GM12878 (cell line): ENCODE data around the gene HOXB3. TPM values are rescaled to one million over a fixed set of nuclear protein-coding genes. Genes with fewer than 3 reads are reported as not detected.
A peak's percentile ranks its signal among the peaks of the same experiment; 100 is the strongest.

Experiments used
- ASH2L ChIP-seq: fragments of 300-600, 200-600 bp; sonication (generic); IDR thresholded peaks from 2 replicates; pipeline ENCODE4 v1.6.1; 2017; ENCODE audit warnings: low read depth, mild to moderate bottlenecking, borderline replicate concordance
- ATF3 ChIP-seq: IDR thresholded peaks from 2 replicates; pipeline ENCODE4 v1.6.1; 2011; ENCODE audit warnings: low read depth, mild to moderate bottlenecking, low read length, moderate library complexity, borderline replicate concordance; ENCODE audit errors: extremely low read depth
- CHD1 ChIP-seq: IDR thresholded peaks from 2 replicates; pipeline ENCODE4 v1.6.1; 2012; ENCODE audit warnings: low read depth, low read length, improper control_type of control experiment
- CREM ChIP-seq: IDR thresholded peaks from 2 replicates; pipeline ENCODE4 v1.6.1; 2014; ENCODE audit warnings: antibody characterized with exemption, low read depth
- EP300 ChIP-seq, 2 experiments: fragments of 150-350 bp in 1 of 2; IDR thresholded peaks; 2 replicates each; pipeline ENCODE4 v1.6.1; 2011 to 2012; ENCODE audit warnings: low read depth in 2 of 2, low read length in 2 of 2, borderline replicate concordance in 1 of 2, improper control_type of control experiment in 1 of 2, inconsistent platforms in 1 of 2; ENCODE audit not compliant: control insufficient read depth in 1 of 2
- EZH2 ChIP-seq: IDR thresholded peaks from 2 replicates; pipeline ENCODE4 v1.6.1; 2012; ENCODE audit warnings: low read depth, mild to moderate bottlenecking, control low read depth, inconsistent platforms, low read length, borderline replicate concordance; ENCODE audit not compliant: control insufficient read depth
- FOXM1 ChIP-seq: IDR thresholded peaks from 2 replicates; pipeline ENCODE4 v1.6.1; 2012; ENCODE audit warnings: low read depth, mild to moderate bottlenecking, inconsistent platforms, low read length, moderate library complexity
- HDAC2 ChIP-seq: fragments of 200-600 bp; sonication (generic); IDR thresholded peaks from 2 replicates; pipeline ENCODE4 v1.6.1; 2017
- HDGF ChIP-seq: fragments of 450-650 bp; IDR thresholded peaks from 2 replicates; pipeline ENCODE4 v1.6.1; 2016; ENCODE audit warnings: antibody characterized with exemption
- MAX ChIP-seq: IDR thresholded peaks from 2 replicates; pipeline ENCODE4 v1.6.1; 2012; ENCODE audit warnings: low read depth, low read length, improper control_type of control experiment
- MTA2 ChIP-seq: fragments of 450-650 bp; IDR thresholded peaks from 2 replicates; pipeline ENCODE4 v1.6.1; 2016; ENCODE audit warnings: low read depth, mild to moderate bottlenecking, moderate library complexity
- MXI1 ChIP-seq: fragments of 150-350 bp; IDR thresholded peaks from 2 replicates; pipeline ENCODE4 v1.6.1; 2011; ENCODE audit warnings: low read depth, mild to moderate bottlenecking, inconsistent platforms, low read length, improper control_type of control experiment
- NFYA ChIP-seq: IDR thresholded peaks from 2 replicates; pipeline ENCODE4 v1.6.1; 2011; ENCODE audit warnings: low read depth, mild to moderate bottlenecking, low read length, improper control_type of control experiment, borderline replicate concordance
- PAX5 ChIP-seq: IDR thresholded peaks from 2 replicates; pipeline ENCODE4 v1.6.1; 2011; ENCODE audit warnings: low read depth, low read length, borderline replicate concordance
- PAX8 ChIP-seq: fragments of 450-650 bp; IDR thresholded peaks from 2 replicates; pipeline ENCODE4 v1.6.1; 2017; ENCODE audit warnings: mild to moderate bottlenecking, moderate library complexity
- PBX3 ChIP-seq: IDR thresholded peaks from 2 replicates; pipeline ENCODE4 v1.6.1; 2011; ENCODE audit warnings: mild to moderate bottlenecking, low read depth, low read length, moderate library complexity; ENCODE audit not compliant: insufficient replicate concordance
- POLR2AphosphoS5 ChIP-seq: IDR thresholded peaks from 2 replicates; pipeline ENCODE4 v1.6.1; 2011; ENCODE audit warnings: mild to moderate bottlenecking, low read length, inconsistent platforms
- POU2F2 ChIP-seq: IDR thresholded peaks from 3 replicates; pipeline ENCODE4 v1.6.1; 2011; ENCODE audit warnings: low read depth, mild to moderate bottlenecking, low read length, borderline replicate concordance
- RELA ChIP-seq: fragments of 450-650 bp; IDR thresholded peaks from 2 replicates; pipeline ENCODE4 v1.8.0; 2014; ENCODE audit warnings: borderline replicate concordance; ENCODE audit not compliant: partially characterized antibody
- SUPT20H ChIP-seq: IDR thresholded peaks from 2 replicates; pipeline ENCODE4 v1.6.1; 2011; ENCODE audit warnings: low read depth, mild to moderate bottlenecking, low read length, moderate library complexity, borderline replicate concordance; ENCODE audit not compliant: control insufficient read depth
- TARDBP ChIP-seq: IDR thresholded peaks from 2 replicates; pipeline ENCODE4 v1.6.1; 2016; ENCODE audit warnings: borderline replicate concordance
- TBL1XR1 ChIP-seq: IDR thresholded peaks from 2 replicates; pipeline ENCODE4 v1.6.1; 2012; ENCODE audit warnings: low read depth, low read length, improper control_type of control experiment
- TCF7 ChIP-seq: IDR thresholded peaks from 2 replicates; pipeline ENCODE4 v1.6.1; 2014; ENCODE audit warnings: antibody characterized with exemption, borderline replicate concordance
- WRNIP1 ChIP-seq: IDR thresholded peaks from 2 replicates; pipeline ENCODE4 v1.6.1; 2011; ENCODE audit warnings: low read depth, low read length, improper control_type of control experiment, borderline replicate concordance
- ZBTB33 ChIP-seq: fragments of 450-650 bp; IDR thresholded peaks from 2 replicates; pipeline ENCODE4 v1.6.1; 2017; ENCODE audit warnings: mild to moderate bottlenecking
- ZNF384 ChIP-seq: IDR thresholded peaks from 2 replicates; pipeline ENCODE4 v1.6.1; 2012; ENCODE audit warnings: low read depth, mild to moderate bottlenecking, low read length, improper control_type of control experiment, borderline replicate concordance
- polyA plus RNA-seq, 11 experiments: library from polyadenylated mRNA; depleted of rRNA in 4 of 11; unstranded in 6 of 11; stranded (reverse) in 5 of 11; fragments of >200 nt; fragmentation: Nextera tagmentation in 4 of 11; fragmentation: Illumina TruSeq in 1 of 11; extraction: Ambion mirVana in 4 of 11; extraction: Trizol in 1 of 11; gene quantifications; 1 replicate in 1 of 11; 2 replicates in 10 of 11; pipeline versions ENCODE4 v1.2.1 to v1.2.3, GENCODE V29; 2011 to 2016; ENCODE audit warnings: inconsistent platforms in 2 of 11, missing spikeins in 2 of 11, low read depth in 1 of 11
- total RNA-seq, 4 experiments: library from RNA; depleted of rRNA in 3 of 4; stranded (reverse); fragments of >200 nt in 3 of 4; fragmentation: Illumina TruSeq in 1 of 4; extraction: Trizol in 1 of 4; gene quantifications; 2 replicates each; pipeline versions ENCODE4 v1.2.1 to v1.2.3, GENCODE V29; 2013 to 2021

Gene HOXB3
- total and polyA plus RNA-seq, 10 of the 15 experiments (the other 5 are each of a cell fraction or from before 2014, with no cell fraction given) = 0.19 to 7.7 (median 2.9) TPM

GRCh38 chr17:48561884-48562810, 27.9 kb downstream of the HOXB3 start (continued):
- TF ChIP-seq PAX8 (no peak), PAX5 (no peak), ZBTB33 (no peak), POLR2AphosphoS5 (no peak), MTA2 (peak; percentile 98), MXI1 (no peak), HDAC2 (no peak), CREM (no peak), HDGF (no peak; the same call in 1 of the 2 replicates), EZH2 (no peak), EP300 (IDR thresholded peaks at IDR 0.05; ENCODE audit: borderline replicate concordance in 1 of 2, control insufficient read depth in 1 of 2, low read depth in 2 of 2, low read length in 2 of 2) (peak; percentile 23 to 42; a peak in 1 of 4 replicates), PBX3 (no peak), ZNF384 (no peak), TBL1XR1 (no peak), NFYA (no peak), TARDBP (no peak), ATF3 (no peak), WRNIP1 (no peak), TCF7 (no peak), RELA (no peak), POU2F2 (no peak), CHD1 (no peak), SUPT20H (no peak), MAX (no peak), ASH2L (no peak), FOXM1 (no peak)
